GM19467 (cell line): ENCODE data around the gene SH3BGRL3.
"Not testable (repeated sequence)": the region's sequence is repeated elsewhere in the genome, so short reads cannot be mapped to it uniquely, and the experiment has no call there.

ENCODE experiments used
- ATAC-seq: cut with Tn5 transposase; IDR thresholded peaks from one replicate; pipeline ENCODE4 v1.9.1; 2021; ENCODE audit warnings: mild to moderate bottlenecking, moderate library complexity; ENCODE audit not compliant: unreplicated experiment

SH3BGRL3 gene

GRCh38 chr1:26315874-26316850 is 36.3 kb downstream of the SH3BGRL3 start:
- no peak for ATAC-seq

- ATAC-seq, result no peak
Observed at GRCh38 chr1:26317146-26317545, 37.3 kb downstream of the SH3BGRL3 start.

- no peak for ATAC-seq
Observed at GRCh38 chr1:26317612-26318337, 37.9 kb downstream of the SH3BGRL3 start, which contains the start of gene CD52. TSS of gene CD52 (plus strand) at chr1:26317958. CDS start at chr1:26318018, 60 bp downstream.

GRCh38 chr1:26318338-26319064 is 38.6 kb downstream of the SH3BGRL3 start:
- ATAC-seq, result no peak

GRCh38 chr1:26320896-26321295 is 41.0 kb downstream of the SH3BGRL3 start:
- no peak for ATAC-seq

GRCh38 chr1:26321315-26322041 is 41.6 kb downstream of the SH3BGRL3 start:
- peak; percentile 47 for ATAC-seq

GRCh38 chr1:26322042-26322331 is 42.1 kb downstream of the SH3BGRL3 start:
- ATAC-seq, result no peak

GRCh38 chr1:26323382-26323781 is 43.5 kb downstream of the SH3BGRL3 start:
- no peak for ATAC-seq

- ATAC-seq, result no peak
Observed at GRCh38 chr1:26324550-26324949, 44.7 kb downstream of the SH3BGRL3 start.

- no peak for ATAC-seq
Observed at GRCh38 chr1:26327956-26328362, 48.1 kb downstream of the SH3BGRL3 start.

GRCh38 chr1:26328597-26328996 is 48.7 kb downstream of the SH3BGRL3 start:
- ATAC-seq, result no peak

- ATAC-seq, result not testable (repeated sequence)
Observed at GRCh38 chr1:26329380-26329779, 49.5 kb downstream of the SH3BGRL3 start.

GRCh38 chr1:26330276-26330675 is 50.4 kb downstream of the SH3BGRL3 start:
- no peak for ATAC-seq
